HepG2 (cell line): ENCODE data around the gene ZNF326. TPM values are rescaled to one million over a fixed set of nuclear protein-coding genes. Genes with fewer than 3 reads are reported as not detected.

Experiments used
- ATAC-seq: fragments of 200-7000 bp; cut with Tn5 transposase; 3 replicates; pipeline ENCODE4 v1.9.1; 2020; ENCODE audit warnings: mild to moderate bottlenecking, moderate library complexity
- BruUV-seq: library from RNA; stranded (reverse); fragments of 400-500 nt; replicated peaks from 2 replicates; lab custom pipeline; 2021; lab: Mats Ljungman, UMichigan
- CTCF ChIA-PET: fragments of 300-600 bp; formaldehyde crosslinking; extraction: SDS; loops from one replicate; lab custom pipeline; 2021; ENCODE audit warnings: low total read pairs, inconsistent platforms, low intra/inter-chr PET ratio; lab: Yijun Ruan, JAX
- POLR2A ChIA-PET: fragments of 350-600 bp; sonication (Branson Sonifier 250); formaldehyde crosslinking; loops from one replicate; lab custom pipeline; 2020; ENCODE audit warnings: antibody characterized with exemption, inconsistent platforms; lab: Yijun Ruan, JAX
- DNase-seq: peaks from one replicate; pipeline ENCODE4 v3.0.0-alpha.2; 2015; ENCODE audit warnings: low spot score
- FAIRE-seq: peaks from 3 replicates; lab custom pipeline; 2011; peaks lifted over from hg19 to GRCh38; lab: Jason Lieb, UNC
- H2AFZ ChIP-seq: one replicate; pipeline ENCODE4 v1.6.1; 2011; ENCODE audit warnings: low read length, inconsistent platforms
- H3K27ac ChIP-seq: fragments of 300-600 bp; 3 replicates; pipeline ENCODE4 v1.8.0; 2011; ENCODE audit warnings: mixed run types, mild to moderate bottlenecking, mixed read lengths, low read length, inconsistent platforms; ENCODE audit not compliant: insufficient read depth; ENCODE audit errors: extremely low read length
- H3K27me3 ChIP-seq, 2 experiments: fragments of 200-600 bp in 1 of 2; 2 replicates in 1 of 2; 3 replicates in 1 of 2; pipeline versions ENCODE4 v1.6.0 to v1.8.0; 2011; ENCODE audit warnings: low read length in 2 of 2, mild to moderate bottlenecking in 2 of 2, moderate library complexity in 2 of 2, inconsistent platforms in 1 of 2; ENCODE audit not compliant: insufficient read depth in 2 of 2, control insufficient read depth in 1 of 2
- H3K36me3 ChIP-seq, 2 experiments: fragments of 200-600 bp in 1 of 2; replicated peaks in 1 of 2; 2 replicates in 1 of 2; 3 replicates in 1 of 2; pipeline versions ENCODE4 v1.5.1 to v1.8.0; 2011; ENCODE audit warnings: low read length in 2 of 2, inconsistent platforms in 1 of 2; ENCODE audit not compliant: insufficient read depth in 2 of 2, control insufficient read depth in 1 of 2
- H3K4me1 ChIP-seq: 2 replicates; pipeline ENCODE4 v1.5.1; 2012; ENCODE audit warnings: low read length, inconsistent platforms; ENCODE audit not compliant: insufficient read depth
- H3K4me2 ChIP-seq: 2 replicates; pipeline ENCODE4 v1.6.0; 2011; ENCODE audit warnings: low read depth, low read length, inconsistent platforms
- H3K4me3 ChIP-seq, 3 experiments: fragments of 200-600 bp in 1 of 3; sonication (generic), shearing (Covaris generic) in 1 of 3; replicated peaks in 1 of 3; 2 replicates each; pipeline ENCODE4 v1.5.1; 2011 to 2016; ENCODE audit warnings: low read length in 3 of 3, inconsistent platforms in 2 of 3, low read depth in 2 of 3, mild to moderate bottlenecking in 2 of 3, control low read depth in 1 of 3, mixed read lengths in 1 of 3; ENCODE audit not compliant: insufficient read depth in 1 of 3
- H3K79me2 ChIP-seq: one replicate; pipeline ENCODE4 v1.6.1; 2011; ENCODE audit warnings: low read length, inconsistent platforms; ENCODE audit not compliant: insufficient read depth
- H3K9ac ChIP-seq: 2 replicates; pipeline ENCODE4 v1.6.0; 2011; ENCODE audit warnings: mild to moderate bottlenecking, low read depth, low read length, inconsistent platforms; ENCODE audit not compliant: insufficient read depth
- H3K9me3 ChIP-seq: 2 replicates; pipeline ENCODE4 v1.5.1; 2012; ENCODE audit warnings: mild to moderate bottlenecking, low read length
- H4K20me1 ChIP-seq: 2 replicates; pipeline ENCODE4 v1.6.0; 2011; ENCODE audit warnings: inconsistent platforms, mild to moderate bottlenecking, low read length, moderate library complexity; ENCODE audit not compliant: insufficient read depth
- ATM ChIP-seq: fragments of 450-650 bp; IDR thresholded peaks from 2 replicates; pipeline ENCODE4 v1.7.1; 2017; ENCODE audit warnings: mild to moderate bottlenecking, borderline replicate concordance
- HOXD1 ChIP-seq: sonication (generic); formaldehyde crosslinking; IDR thresholded peaks from 2 replicates; pipeline ENCODE4 v1.5.0; 2020; ENCODE audit warnings: missing genetic modification reagents
- ISL2 ChIP-seq: sonication (generic); formaldehyde crosslinking; IDR thresholded peaks from 2 replicates; pipeline ENCODE4 v1.5.0; 2020; ENCODE audit warnings: missing genetic modification reagents
- KDM3A ChIP-seq: IDR thresholded peaks from 2 replicates; pipeline ENCODE4 v1.6.1; 2018; ENCODE audit warnings: low read depth, missing compliant biosample characterization
- NCOA2 ChIP-seq: sonication (generic); formaldehyde crosslinking; IDR thresholded peaks from 2 replicates; pipeline ENCODE4 v1.8.0; 2022; ENCODE audit warnings: inconsistent platforms
- NFE2 ChIP-seq: sonication (generic); formaldehyde crosslinking; IDR thresholded peaks from 2 replicates; pipeline ENCODE4 v1.4.0; 2020; ENCODE audit warnings: missing genetic modification reagents
- NFYC ChIP-seq: IDR thresholded peaks from 2 replicates; pipeline ENCODE4 v1.6.1; 2016; ENCODE audit warnings: missing genetic modification reagents, missing compliant biosample characterization
- NRL ChIP-seq: sonication (generic); formaldehyde crosslinking; IDR thresholded peaks from 2 replicates; pipeline ENCODE4 v1.5.0; 2020; ENCODE audit warnings: missing genetic modification reagents, mild to moderate bottlenecking, moderate library complexity, borderline replicate concordance
- PLSCR1 ChIP-seq: sonication (generic); formaldehyde crosslinking; IDR thresholded peaks from 2 replicates; pipeline ENCODE4 v1.5.0; 2020; ENCODE audit warnings: missing genetic modification reagents, mild to moderate bottlenecking, borderline replicate concordance
- PRPF4 ChIP-seq: fragments of 200-400 bp; formaldehyde crosslinking; IDR thresholded peaks from 2 replicates; pipeline ENCODE4 v1.6.1; 2016; ENCODE audit warnings: low read length, low read depth; ENCODE audit not compliant: poor library complexity, severe bottlenecking
- STAT5B ChIP-seq: sonication (generic); formaldehyde crosslinking; IDR thresholded peaks from 2 replicates; pipeline ENCODE4 v1.4.0; 2020; ENCODE audit warnings: missing genetic modification reagents
- TBL1XR1 ChIP-seq: fragments of 150-350 bp; IDR thresholded peaks from 2 replicates; pipeline ENCODE4 v1.6.1; 2014; ENCODE audit warnings: borderline replicate concordance, low read length; ENCODE audit not compliant: partially characterized antibody
- ZBTB14 ChIP-seq: sonication (generic); formaldehyde crosslinking; IDR thresholded peaks from 2 replicates; pipeline ENCODE4 v1.4.0; 2020; ENCODE audit warnings: missing genetic modification reagents
- ZC3H4 ChIP-seq: sonication (generic); formaldehyde crosslinking; IDR thresholded peaks from 2 replicates; pipeline ENCODE4 v1.4.0; 2020; ENCODE audit warnings: missing genetic modification reagents, borderline replicate concordance
- ZFX ChIP-seq: sonication (generic); formaldehyde crosslinking; IDR thresholded peaks from 2 replicates; pipeline ENCODE4 v1.4.0; 2020; ENCODE audit warnings: mild to moderate bottlenecking, low read depth, missing genetic modification reagents, moderate library complexity
- ZNF12 ChIP-seq: sonication (generic); formaldehyde crosslinking; IDR thresholded peaks from 2 replicates; pipeline ENCODE4 v1.5.0; 2020; ENCODE audit warnings: missing genetic modification reagents
- ZSCAN22 ChIP-seq: sonication (generic); formaldehyde crosslinking; IDR thresholded peaks from 2 replicates; pipeline ENCODE4 v1.4.0; 2020; ENCODE audit warnings: mild to moderate bottlenecking, missing genetic modification reagents
- WGBS: methylation state at CpG from one replicate; pipeline ENCODE4 v1.1.6; 2017; ENCODE audit warnings: low lambda C conversion rate; 5-methylcytosine and 5-hydroxymethylcytosine counted together
- in situ Hi-C: cut with HindIII; loops from 2 replicates; pipeline ENCODE4 v1.10.0; 2017; ENCODE audit warnings: low pct_unique_long_range_greater_than_20kb; ENCODE audit not compliant: extremely low pct_ligation_motif_present
- intact Hi-C: fragments of 100-400 bp; cut with micrococcal nuclease; formaldehyde crosslinking; loops from one replicate; pipeline ENCODE4 v1.10.0; 2022; ENCODE audit not compliant: unreplicated experiment
- polyA plus RNA-seq, 8 experiments: library from polyadenylated mRNA; depleted of rRNA in 3 of 8; stranded (reverse) in 7 of 8; unstranded in 1 of 8; fragments of >200 nt; fragmentation: Illumina TruSeq in 4 of 8; extraction: Trizol in 4 of 8; gene quantifications; 2 replicates each; pipeline versions ENCODE4 v1.2.1 to v1.2.3, GENCODE V29; 2011 to 2016; ENCODE audit warnings: low read depth in 4 of 8, missing spikeins in 1 of 8, mixed read lengths in 1 of 8; ENCODE audit not compliant: insufficient read depth in 1 of 8
- total RNA-seq, 5 experiments: library from RNA; depleted of rRNA; stranded (reverse); fragments of >200 nt; fragmentation: Illumina TruSeq; extraction: Trizol; gene quantifications; 2 replicates each; pipeline ENCODE4 v1.2.3, GENCODE V29; 2016; ENCODE audit warnings: low read depth in 1 of 5
- TF ChIP-seq, protein P1 (sequence below): IDR thresholded peaks from 2 replicates; pipeline ENCODE4 v1.6.1; 2016; ENCODE audit warnings: missing compliant biosample characterization, missing genetic modification reagents, borderline replicate concordance

Gene ZNF326
- total and polyA plus RNA-seq, 2 of the 13 experiments (the other 11 are each of a cell fraction or from before 2014, with no cell fraction given): 6.3 to 16.4 TPM

- no peak overlapping the region for H3K27ac ChIP-seq
- no TSS peak for BruUV-seq
- in situ Hi-C loops: no loop called here
- H3K4me2 ChIP-seq: no peak overlapping the region
- H2AFZ ChIP-seq: no peak overlapping the region
- intact Hi-C loops: no loop called here
- POLR2A ChIA-PET: no interaction called here
- no peaks in the 10 kb centered on the region; a peak in 1 of 5 replicates for H3K27me3 ChIP-seq
- H3K9ac ChIP-seq: no peak overlapping the region
- no peak for FAIRE-seq
- no peak for ATAC-seq
- no peak for DNase-seq
- no peak for TF ChIP-seq NRL (CRISPR knock-in tag)
- TF ChIP-seq KDM3A (CRISPR knock-in tag): no peak
- TF ChIP-seq ATM: no peak
- TF ChIP-seq TBL1XR1: no peak
- TF ChIP-seq NFYC (CRISPR knock-in tag): no peak
- no peak for TF ChIP-seq PLSCR1 (CRISPR knock-in tag)
- H4K20me1 ChIP-seq: no peaks in the 10 kb centered on the region
- no peaks in the 10 kb centered on the region for H3K36me3 ChIP-seq
- no peak overlapping the region for H3K4me3 ChIP-seq
- H3K4me1 ChIP-seq: peaks cover 11% of the 10 kb centered on the region
- H3K79me2 ChIP-seq: no peaks in the 10 kb centered on the region
- CTCF ChIA-PET: no interaction called here
- WGBS: 44% methylated on average over 4 of the region's 4 CpGs
- H3K9me3 ChIP-seq: no peaks in the 10 kb centered on the region
Measured at GRCh38 chr1:89975540-89976125, 19.3 kb upstream of the ZNF326 start.

GRCh38 chr1:89978755-89979154, 16.2 kb upstream of the ZNF326 start:
- Histone ChIP-seq H4K20me1 (no peaks in the 10 kb centered on the region), H3K4me1 (peaks cover 23% of the 10 kb centered on the region)
- in situ Hi-C loops: no loop called here
- TF ChIP-seq NFE2 (CRISPR knock-in tag) (no peak), ZNF12 (CRISPR knock-in tag) (no peak), HOXD1 (CRISPR knock-in tag) (no peak), ZBTB14 (CRISPR knock-in tag) (no peak), NCOA2 (no peak), ISL2 (no peak), ZSCAN22 (CRISPR knock-in tag) (no peak), PRPF4 (no peak), ZFX (CRISPR knock-in tag) (no peak), ZC3H4 (no peak), STAT5B (CRISPR knock-in tag) (no peak)
- TF ChIP-seq, protein P1, sequence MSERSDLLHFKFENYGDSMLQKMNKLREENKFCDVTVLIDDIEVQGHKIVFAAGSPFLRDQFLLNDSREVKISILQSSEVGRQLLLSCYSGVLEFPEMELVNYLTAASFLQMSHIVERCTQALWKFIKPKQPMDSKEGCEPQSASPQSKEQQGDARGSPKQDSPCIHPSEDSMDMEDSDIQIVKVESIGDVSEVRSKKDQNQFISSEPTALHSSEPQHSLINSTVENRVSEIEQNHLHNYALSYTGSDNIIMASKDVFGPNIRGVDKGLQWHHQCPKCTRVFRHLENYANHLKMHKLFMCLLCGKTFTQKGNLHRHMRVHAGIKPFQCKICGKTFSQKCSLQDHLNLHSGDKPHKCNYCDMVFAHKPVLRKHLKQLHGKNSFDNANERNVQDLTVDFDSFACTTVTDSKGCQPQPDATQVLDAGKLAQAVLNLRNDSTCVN: no peak

More at GRCh38 chr1:89978755-89979154, 16.2 kb upstream of the ZNF326 start:
- H3K4me2 ChIP-seq: no peak overlapping the region
- FAIRE-seq (no peak), DNase-seq (no peak), ATAC-seq (no peak)
- ChIA-PET CTCF (no interaction called here), POLR2A (no interaction called here)
- 97% methylated on average over 1 of the region's 1 CpG for WGBS
- H3K36me3 ChIP-seq: no peaks in the 10 kb centered on the region
- no peak overlapping the region for H3K9ac ChIP-seq
- intact Hi-C loops: no loop called here
- H3K27me3 ChIP-seq: no peaks in the 10 kb centered on the region; a peak in 1 of 5 replicates
- H3K79me2 ChIP-seq: no peaks in the 10 kb centered on the region
- no peak overlapping the region for H2AFZ ChIP-seq
- no peaks in the 10 kb centered on the region for H3K9me3 ChIP-seq
- H3K4me3 ChIP-seq: no peak overlapping the region
- H3K27ac ChIP-seq: no peak overlapping the region
- no TSS peak for BruUV-seq
